Measurements from ENCODE around the gene PRKAG2. TPM values are rescaled to one million over a fixed set of nuclear protein-coding genes. Genes with fewer than 3 reads are reported as not detected.

PRKAG2 gene
- total and polyA plus RNA-seq, 2 of the 8 experiments (the other 6 are each of a cell fraction or from before 2014, with no cell fraction given), result 7.5 to 18.1 TPM

DNA sequence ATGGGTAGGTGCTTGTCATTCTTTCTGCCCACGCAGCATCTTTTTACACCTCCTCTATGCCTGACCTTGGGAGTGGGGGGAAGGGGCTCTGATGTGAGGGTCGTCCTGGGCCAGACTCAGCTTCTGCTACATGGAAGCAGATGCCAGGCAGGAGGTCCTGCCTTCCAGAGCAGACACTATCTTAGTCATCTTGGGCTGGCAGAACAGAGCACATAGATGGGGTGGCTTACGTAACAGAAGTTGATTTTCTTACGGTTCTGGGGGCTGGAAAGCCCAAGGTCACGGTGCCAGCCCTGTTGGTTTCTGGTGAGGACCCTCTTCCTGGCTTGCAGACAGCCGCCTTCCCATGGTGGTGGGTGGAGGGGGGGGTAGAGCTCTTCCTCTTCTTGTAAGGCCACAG is 159.0 kb downstream of the PRKAG2 start (continued):
- TF ChIP-seq CHD7 (IDR thresholded peaks at IDR 0.05; ENCODE audit: insufficient replicate concordance, low read length) (no peak), JUN (IDR thresholded peaks at IDR 0.05; ENCODE audit: low read depth, low read length) (no peak), SIRT6 (IDR thresholded peaks at IDR 0.05; ENCODE audit: low read length) (no peak), ASH2L (IDR thresholded peaks at IDR 0.05; ENCODE audit: low read length) (no peak), TEAD4 (IDR thresholded peaks at IDR 0.05; ENCODE audit: low read depth, low read length) (no peak), CTCF (IDR thresholded peaks at IDR 0.05; ENCODE audit: control extremely low read depth in 1 of 3, insufficient read depth in 1 of 3, low read depth in 1 of 3, low read length in 3 of 3) (no peak)
- TF ChIP-seq, protein P1, sequence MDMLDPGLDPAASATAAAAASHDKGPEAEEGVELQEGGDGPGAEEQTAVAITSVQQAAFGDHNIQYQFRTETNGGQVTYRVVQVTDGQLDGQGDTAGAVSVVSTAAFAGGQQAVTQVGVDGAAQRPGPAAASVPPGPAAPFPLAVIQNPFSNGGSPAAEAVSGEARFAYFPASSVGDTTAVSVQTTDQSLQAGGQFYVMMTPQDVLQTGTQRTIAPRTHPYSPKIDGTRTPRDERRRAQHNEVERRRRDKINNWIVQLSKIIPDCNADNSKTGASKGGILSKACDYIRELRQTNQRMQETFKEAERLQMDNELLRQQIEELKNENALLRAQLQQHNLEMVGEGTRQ (IDR thresholded peaks at IDR 0.05; ENCODE audit: low read length), result no peak

All from H1 (cell line).